H1 (cell line): ENCODE results near the gene SHISAL2B. TPM values are rescaled to one million over a fixed set of nuclear protein-coding genes. Genes with fewer than 3 reads are reported as not detected.
A peak's percentile ranks its signal among the peaks of the same experiment; 100 is the strongest.

Experiments
- CTCF ChIA-PET: fragments of 300-600 bp; sonication (Branson Sonifier 250); formaldehyde crosslinking; loops from one replicate; lab custom pipeline; 2021; ENCODE audit not compliant: partially characterized antibody; lab: Charles Lee
- POLR2A ChIA-PET: fragments of 300-600 bp; sonication (Branson Sonifier 250); formaldehyde crosslinking; loops from one replicate; lab custom pipeline; 2021; ENCODE audit warnings: inconsistent platforms; ENCODE audit not compliant: partially characterized antibody; lab: Charles Lee
- DNase-seq, 2 experiments: peaks; one replicate each; pipeline versions ENCODE4 v3.0.0 to v3.0.0-alpha.2; 2010 to 2022; ENCODE audit warnings: low spot score in 2 of 2, low read depth in 1 of 2, mixed read lengths in 1 of 2
- FAIRE-seq: peaks from 2 replicates; lab custom pipeline; 2011; peaks lifted over from hg19 to GRCh38; lab: Jason Lieb, UNC
- H2AFZ ChIP-seq: 2 replicates; pipeline ENCODE4 v1.8.1; 2012; ENCODE audit warnings: low read length, inconsistent platforms
- H2AK5ac ChIP-seq: 2 replicates; pipeline ENCODE4 v1.6.1; 2013; ENCODE audit warnings: low read depth, low read length
- H2BK120ac ChIP-seq: replicated peaks from 2 replicates; pipeline ENCODE3; 2013; ENCODE audit warnings: low read depth, low read length, inconsistent platforms
- H2BK12ac ChIP-seq: 2 replicates; pipeline ENCODE4 v1.6.1; 2013; ENCODE audit warnings: low read depth, low read length
- H2BK15ac ChIP-seq: 2 replicates; pipeline ENCODE4 v1.6.1; 2013; ENCODE audit warnings: low read length
- H2BK20ac ChIP-seq: 2 replicates; pipeline ENCODE4 v1.6.1; 2013; ENCODE audit warnings: low read length
- H2BK5ac ChIP-seq: 2 replicates; pipeline ENCODE4 v1.6.1; 2013; ENCODE audit warnings: low read depth, low read length
- H3K14ac ChIP-seq: 2 replicates; pipeline ENCODE4 v1.6.1; 2013; ENCODE audit warnings: inconsistent platforms; ENCODE audit not compliant: insufficient read length
- H3K18ac ChIP-seq: 2 replicates; pipeline ENCODE4 v1.6.1; 2013; ENCODE audit warnings: low read length; ENCODE audit errors: extremely low read depth
- H3K23ac ChIP-seq: 2 replicates; pipeline ENCODE4 v1.6.1; 2013; ENCODE audit warnings: inconsistent platforms; ENCODE audit not compliant: insufficient read length
- H3K23me2 ChIP-seq: 2 replicates; pipeline ENCODE4 v1.6.1; 2013; ENCODE audit warnings: low read depth, low read length
- H3K27ac ChIP-seq: 2 replicates; pipeline ENCODE4 v1.6.1; 2011; ENCODE audit warnings: low read depth, low read length, inconsistent platforms
- H3K27me3 ChIP-seq, 4 experiments: replicated peaks in 1 of 4; 1 replicate in 1 of 4; 2 replicates in 3 of 4; pipeline versions ENCODE4 v1.6.1 to v1.8.1; 2011 to 2013; ENCODE audit warnings: low read length in 3 of 4, mild to moderate bottlenecking in 3 of 4, inconsistent platforms in 2 of 4, mixed read lengths in 2 of 4, moderate library complexity in 1 of 4; ENCODE audit not compliant: control insufficient read depth in 3 of 4, insufficient read depth in 3 of 4; ENCODE audit errors: extremely low read depth in 1 of 4
- H3K36me3 ChIP-seq, 4 experiments: 2 replicates each; pipeline versions ENCODE4 v1.6.1 to v1.8.1; 2011 to 2013; ENCODE audit warnings: mild to moderate bottlenecking in 4 of 4, low read length in 3 of 4, moderate library complexity in 2 of 4, control low read depth in 1 of 4, inconsistent platforms in 1 of 4; ENCODE audit not compliant: insufficient read depth in 4 of 4, control insufficient read depth in 2 of 4
- H3K4ac ChIP-seq: replicated peaks from 2 replicates; pipeline ENCODE3; 2013; ENCODE audit warnings: low read length, low read depth, mixed read lengths, inconsistent platforms; ENCODE audit not compliant: insufficient read length
- H3K4me1 ChIP-seq, 4 experiments: replicated peaks in 1 of 4; 1 replicate in 1 of 4; 2 replicates in 3 of 4; pipeline versions ENCODE4 v1.6.1 to v1.8.1; 2011 to 2013; ENCODE audit warnings: low read length in 3 of 4, inconsistent platforms in 2 of 4, mixed read lengths in 1 of 4; ENCODE audit not compliant: insufficient read depth in 4 of 4, control insufficient read depth in 3 of 4
- H3K4me2 ChIP-seq, 2 experiments: 2 replicates each; pipeline versions ENCODE4 v1.6.1 to v1.8.1; 2011 to 2013; ENCODE audit warnings: low read depth in 2 of 2, low read length in 2 of 2, control low read depth in 1 of 2, inconsistent platforms in 1 of 2, mild to moderate bottlenecking in 1 of 2; ENCODE audit not compliant: insufficient read depth in 1 of 2
- H3K4me3 ChIP-seq, 4 experiments: fragments of 200-600, 300-600 bp in 1 of 4; sonication (generic), shearing (Covaris generic), sonication (Bioruptor Twin) in 1 of 4; 2 replicates each; pipeline versions ENCODE4 v1.5.1 to v1.8.1; 2011 to 2016; ENCODE audit warnings: low read length in 4 of 4, low read depth in 3 of 4, control low read depth in 2 of 4, inconsistent platforms in 2 of 4, mild to moderate bottlenecking in 2 of 4, mixed read lengths in 1 of 4, moderate library complexity in 1 of 4; ENCODE audit not compliant: insufficient read depth in 2 of 4; ENCODE audit errors: extremely low read depth in 1 of 4
- H3K56ac ChIP-seq: replicated peaks from 2 replicates; pipeline ENCODE3; 2013; ENCODE audit warnings: low read depth, mild to moderate bottlenecking, mixed read lengths, low read length, inconsistent platforms; ENCODE audit not compliant: insufficient read length
- H3K79me1 ChIP-seq: 2 replicates; pipeline ENCODE4 v1.6.1; 2013; ENCODE audit warnings: low read depth, low read length, control low read depth
- H3K79me2 ChIP-seq, 2 experiments: 2 replicates each; pipeline versions ENCODE4 v1.6.1 to v1.8.1; 2012 to 2013; ENCODE audit warnings: low read length in 2 of 2, mild to moderate bottlenecking in 2 of 2, inconsistent platforms in 1 of 2; ENCODE audit not compliant: insufficient read depth in 2 of 2, control insufficient read depth in 1 of 2
- H3K9ac ChIP-seq, 4 experiments: replicated peaks in 1 of 4; 1 replicate in 1 of 4; 2 replicates in 3 of 4; pipeline versions ENCODE4 v1.6.1 to v1.8.1; 2011 to 2013; ENCODE audit warnings: low read depth in 3 of 4, low read length in 3 of 4, control low read depth in 2 of 4, mild to moderate bottlenecking in 2 of 4, moderate library complexity in 2 of 4, inconsistent platforms in 1 of 4; ENCODE audit errors: extremely low read depth in 1 of 4
- H3K9me3 ChIP-seq, 2 experiments: 2 replicates each; pipeline versions ENCODE4 v1.6.1 to v1.8.1; 2012 to 2013; ENCODE audit warnings: mild to moderate bottlenecking in 2 of 2, moderate library complexity in 2 of 2, control low read depth in 1 of 2, inconsistent platforms in 1 of 2, low read depth in 1 of 2, low read length in 1 of 2, mixed read lengths in 1 of 2; ENCODE audit not compliant: insufficient read depth in 2 of 2
- H4K20me1 ChIP-seq, 2 experiments: replicated peaks in 1 of 2; 2 replicates each; pipeline versions ENCODE3 to v1.8.1; 2011 to 2013; ENCODE audit warnings: inconsistent platforms in 2 of 2, low read length in 2 of 2, mild to moderate bottlenecking in 1 of 2; ENCODE audit not compliant: insufficient read depth in 2 of 2, control insufficient read depth in 1 of 2
- H4K5ac ChIP-seq: 2 replicates; pipeline ENCODE4 v1.6.1; 2013; ENCODE audit warnings: low read length, low read depth, mixed read lengths, inconsistent platforms; ENCODE audit not compliant: insufficient read length
- H4K8ac ChIP-seq: 2 replicates; pipeline ENCODE4 v1.8.0; 2013; ENCODE audit warnings: mild to moderate bottlenecking, moderate library complexity, low read length, inconsistent platforms; ENCODE audit not compliant: insufficient read depth; ENCODE audit errors: extremely low read depth
- H4K91ac ChIP-seq: replicated peaks from 2 replicates; pipeline ENCODE3; 2013; ENCODE audit warnings: low read length, mixed read lengths, inconsistent platforms; ENCODE audit not compliant: insufficient read length
- ATF2 ChIP-seq: IDR thresholded peaks from 2 replicates; pipeline ENCODE4 v1.6.1; 2012; ENCODE audit warnings: low read length, inconsistent platforms
- GTF2F1 ChIP-seq: IDR thresholded peaks from 2 replicates; pipeline ENCODE4 v1.6.1; 2012; ENCODE audit warnings: low read depth, low read length, improper control_type of control experiment, borderline replicate concordance
- PHF8 ChIP-seq: fragments of 200-600 bp; sonication (generic); conservative IDR thresholded peaks from 2 replicates; pipeline ENCODE4 v1.7.1; 2012; ENCODE audit warnings: low read depth, mild to moderate bottlenecking, inconsistent platforms, low read length, moderate library complexity
- WGBS, 2 experiments: shearing (Covaris generic) in 1 of 2; methylation state at CpG; one replicate each; pipeline versions ENCODE4 v1.1.6 to v1.1.7; 2013 to 2015; ENCODE audit warnings: low lambda C conversion rate in 2 of 2, mixed read lengths in 2 of 2, inconsistent platforms in 1 of 2, low coverage in 1 of 2, missing lambda C conversion rate in 1 of 2; ENCODE audit not compliant: insufficient replicate concordance in 2 of 2, insufficient coverage in 1 of 2, insufficient read length in 1 of 2; ENCODE audit errors: extremely low coverage in 1 of 2, missing lambda C conversion rate in 1 of 2; 5-methylcytosine and 5-hydroxymethylcytosine counted together
- polyA plus RNA-seq, 7 experiments: library from polyadenylated mRNA; depleted of rRNA in 3 of 7; stranded (reverse) in 5 of 7; unstranded in 2 of 7; fragments of >200 nt in 5 of 7; fragments of 200-250 nt in 2 of 7; gene quantifications; 1 replicate in 5 of 7; 2 replicates in 1 of 7; 4 replicates in 1 of 7; pipeline versions ENCODE4 v1.2.1 to v1.2.3, GENCODE V29; 2011 to 2013; ENCODE audit warnings: missing spikeins in 2 of 7, mixed read lengths in 2 of 7
- total RNA-seq: library from RNA; stranded (reverse); fragmentation: NEBNext Ultra II Directional; extraction: Animal tissue kit (Norgen Biotek cat#: 25700); gene quantifications from 2 replicates; pipeline ENCODE4 v1.2.1, GENCODE V29; 2021

Gene SHISAL2B
- total and polyA plus RNA-seq, 2 of the 8 experiments (the other 6 are each of a cell fraction or from before 2014, with no cell fraction given) = 10.6 to 14.2 TPM

- Histone ChIP-seq H3K23ac (no peak overlapping the region), H2BK5ac (no peak overlapping the region), H2BK15ac (no peak overlapping the region), H3K27me3 (no peaks in the 10 kb centered on the region), H4K5ac (no peak overlapping the region), H2BK12ac (no peak overlapping the region), H3K27ac (no peak overlapping the region), H3K4me3 (no peak overlapping the region), H3K36me3 (peaks cover 0 to 10% (median 1%) of the 10 kb centered on the region in 4 experiments; a peak in 3 of 8 replicates), H3K9me3 (no peaks in the 10 kb centered on the region), H3K79me1 (peaks cover 3% of the 10 kb centered on the region; the same call in 1 of the 2 replicates), H3K79me2 (peaks cover 0 to 6% of the 10 kb centered on the region in 2 experiments; a peak in 1 of 4 replicates), H3K9ac (no peak overlapping the region), H4K8ac (no peak overlapping the region), H2BK120ac (no peak overlapping the region), H3K4me1 (peaks cover 0 to 2% (median 0%) of the 10 kb centered on the region in 4 experiments; a peak in 2 of 7 replicates), H3K4ac (no peak overlapping the region), H2AFZ (no peak overlapping the region), H4K91ac (no peak overlapping the region), H3K56ac (no peak overlapping the region), H2BK20ac (no peak overlapping the region), H3K4me2 (no peak overlapping the region), H4K20me1 (peaks cover 0 to 2% of the 10 kb centered on the region in 2 experiments), H3K23me2 (no peaks in the 10 kb centered on the region), H3K14ac (no peak overlapping the region), H2AK5ac (0 out of 2 replicates have a peak overlapping the region, but pooled peaks have one; percentile 28), H3K18ac (no peak overlapping the region)
- CTCF ChIA-PET = interaction anchor here (0.6 to 1.2 kb wide), 3 partner anchors 9 to 103 kb away, joined by 3 to 6 read pairs (median 4); no protein-coding TSS in a partner anchor
- POLR2A ChIA-PET = interaction anchor here (1.2 kb wide), 1 partner anchor 30 kb away, joined by 3 read pairs; no protein-coding TSS in a partner anchor
- TF ChIP-seq PHF8 (no peak), GTF2F1 (no peak), ATF2 (no peak)
- 76% methylated on average over 1 of the region's 1 CpG; no CpG with 5 or more reads in 1 of the 2 experiments for WGBS, 2 experiments
- peak; percentile 32 for FAIRE-seq
- DNase-seq = no peak
These were observed 54.6 kb downstream of the SHISAL2B start for GRCh38 chr5:64744914-64745313.
